Measurements from ENCODE around the gene TEAD3. TPM values are rescaled to one million over a fixed set of nuclear protein-coding genes. Genes with fewer than 3 reads are reported as not detected.

TEAD3 gene
- total and polyA plus RNA-seq, 12 donors: 27.9 to 54.4 (median 34.4) TPM

DNA sequence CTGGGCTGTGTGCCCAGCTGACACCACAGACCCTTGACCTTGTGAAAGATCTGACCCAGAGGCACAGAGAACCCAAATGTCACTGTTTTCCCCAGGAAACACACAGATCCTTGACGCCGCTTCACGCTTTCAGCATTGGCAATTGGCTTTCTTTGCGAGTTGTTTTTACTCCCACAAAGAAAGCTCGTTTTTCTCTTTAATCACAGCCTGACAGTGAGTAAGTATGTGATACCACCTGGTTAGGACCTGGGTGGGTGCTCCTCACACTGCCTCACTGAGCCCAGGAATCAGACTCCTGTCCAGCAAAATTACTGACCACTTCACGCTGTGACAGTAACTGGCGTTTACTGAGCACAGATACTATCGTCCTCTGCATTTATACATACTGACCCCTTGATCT, 15.7 kb downstream of the TEAD3 start:
- Histone ChIP-seq H3K9me3 (no peaks in the 10 kb centered on the region), H3K36me3 (peaks cover 0 to 72% (median 5%) of the 10 kb centered on the region in 9 donors), H3K27ac (no peak overlapping the region), H3K4me3 (no peak overlapping the region), H3K4me1 (peaks cover 0 to 30% (median 12%) of the 10 kb centered on the region in 9 donors), H3K27me3 (no peaks in the 10 kb centered on the region)
- TF ChIP-seq, protein P1, sequence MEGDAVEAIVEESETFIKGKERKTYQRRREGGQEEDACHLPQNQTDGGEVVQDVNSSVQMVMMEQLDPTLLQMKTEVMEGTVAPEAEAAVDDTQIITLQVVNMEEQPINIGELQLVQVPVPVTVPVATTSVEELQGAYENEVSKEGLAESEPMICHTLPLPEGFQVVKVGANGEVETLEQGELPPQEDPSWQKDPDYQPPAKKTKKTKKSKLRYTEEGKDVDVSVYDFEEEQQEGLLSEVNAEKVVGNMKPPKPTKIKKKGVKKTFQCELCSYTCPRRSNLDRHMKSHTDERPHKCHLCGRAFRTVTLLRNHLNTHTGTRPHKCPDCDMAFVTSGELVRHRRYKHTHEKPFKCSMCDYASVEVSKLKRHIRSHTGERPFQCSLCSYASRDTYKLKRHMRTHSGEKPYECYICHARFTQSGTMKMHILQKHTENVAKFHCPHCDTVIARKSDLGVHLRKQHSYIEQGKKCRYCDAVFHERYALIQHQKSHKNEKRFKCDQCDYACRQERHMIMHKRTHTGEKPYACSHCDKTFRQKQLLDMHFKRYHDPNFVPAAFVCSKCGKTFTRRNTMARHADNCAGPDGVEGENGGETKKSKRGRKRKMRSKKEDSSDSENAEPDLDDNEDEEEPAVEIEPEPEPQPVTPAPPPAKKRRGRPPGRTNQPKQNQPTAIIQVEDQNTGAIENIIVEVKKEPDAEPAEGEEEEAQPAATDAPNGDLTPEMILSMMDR (IDR thresholded peaks at IDR 0.05): no peak
- WGBS, 2 donors: 82% methylated on average over 8 of the region's 8 CpGs
- DNase-seq (no peak), ATAC-seq (no peak)
- intact Hi-C loops (cut with DNase I): no loop called here

DNA sequence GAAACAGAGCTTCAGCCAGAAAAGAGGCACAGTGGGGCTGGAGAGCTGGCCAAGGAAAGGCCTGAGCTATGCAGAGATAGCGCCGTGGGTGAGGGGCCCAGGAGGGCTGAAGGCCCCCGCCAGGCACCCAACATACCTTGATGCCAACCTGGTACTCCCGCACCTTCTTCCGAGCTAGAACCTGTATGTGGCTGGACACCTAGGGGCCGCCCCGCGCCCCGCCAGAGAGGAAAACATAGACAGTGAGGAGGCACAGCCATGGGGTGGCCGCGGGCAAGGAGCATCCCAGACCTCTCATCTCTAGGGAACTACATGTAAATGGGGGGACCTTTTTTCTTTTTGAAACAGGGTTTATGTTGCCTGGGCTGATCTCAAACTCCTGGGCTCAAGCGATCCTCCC, 16.7 kb downstream of the TEAD3 start:
- TF ChIP-seq, protein P1 (IDR thresholded peaks at IDR 0.05): no peak
- H3K9me3 ChIP-seq: no peaks in the 10 kb centered on the region
- no peak overlapping the region for H3K4me3 ChIP-seq
- no peak for ATAC-seq
- H3K36me3 ChIP-seq: peaks cover 0 to 83% (median 7%) of the 10 kb centered on the region in 9 donors
- WGBS, 2 donors: 94 to 95% methylated on average over 12 of the region's 12 CpGs
- H3K27me3 ChIP-seq: no peaks in the 10 kb centered on the region
- peaks cover 0 to 19% (median 2%) of the 10 kb centered on the region in 9 donors for H3K4me1 ChIP-seq
- intact Hi-C loops (cut with DNase I): no loop called here
- H3K27ac ChIP-seq: no peak overlapping the region
- no peak for DNase-seq

DNA sequence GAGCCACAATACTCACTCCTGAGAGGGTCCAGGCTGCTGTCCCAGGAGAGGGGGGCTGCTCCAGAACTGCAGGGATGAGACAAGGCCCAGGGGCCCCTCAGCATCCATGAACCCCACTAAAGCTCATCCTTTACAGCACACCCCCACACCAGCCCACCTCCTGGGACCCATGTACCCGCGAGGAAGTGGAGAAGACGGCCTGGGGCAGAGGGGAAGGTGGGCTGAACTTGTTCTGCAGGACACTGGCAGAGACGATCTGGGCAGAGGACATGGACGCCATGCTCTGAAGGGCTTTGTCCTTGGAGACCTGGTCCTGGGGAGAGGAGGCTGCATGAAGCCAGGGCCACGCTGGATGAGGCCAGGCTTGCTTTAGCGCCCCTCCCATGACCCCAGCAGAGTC, 18.6 kb downstream of the TEAD3 start:
- WGBS, 2 donors: 86 to 89% methylated on average over 7 of the region's 7 CpGs
- DNase-seq (no peak), ATAC-seq (no peak)
- H3K36me3 ChIP-seq: peaks cover 0 to 87% (median 24%) of the 10 kb centered on the region in 9 donors
- no peaks in the 10 kb centered on the region for H3K27me3 ChIP-seq
- intact Hi-C loops (cut with DNase I): no loop called here
- TF ChIP-seq, protein P1 (IDR thresholded peaks at IDR 0.05): no peak
- no peak overlapping the region for H3K27ac ChIP-seq
- no peak overlapping the region for H3K4me3 ChIP-seq
- H3K9me3 ChIP-seq: no peaks in the 10 kb centered on the region
- H3K4me1 ChIP-seq: peaks cover 0 to 16% (median 0%) of the 10 kb centered on the region in 9 donors

DNA sequence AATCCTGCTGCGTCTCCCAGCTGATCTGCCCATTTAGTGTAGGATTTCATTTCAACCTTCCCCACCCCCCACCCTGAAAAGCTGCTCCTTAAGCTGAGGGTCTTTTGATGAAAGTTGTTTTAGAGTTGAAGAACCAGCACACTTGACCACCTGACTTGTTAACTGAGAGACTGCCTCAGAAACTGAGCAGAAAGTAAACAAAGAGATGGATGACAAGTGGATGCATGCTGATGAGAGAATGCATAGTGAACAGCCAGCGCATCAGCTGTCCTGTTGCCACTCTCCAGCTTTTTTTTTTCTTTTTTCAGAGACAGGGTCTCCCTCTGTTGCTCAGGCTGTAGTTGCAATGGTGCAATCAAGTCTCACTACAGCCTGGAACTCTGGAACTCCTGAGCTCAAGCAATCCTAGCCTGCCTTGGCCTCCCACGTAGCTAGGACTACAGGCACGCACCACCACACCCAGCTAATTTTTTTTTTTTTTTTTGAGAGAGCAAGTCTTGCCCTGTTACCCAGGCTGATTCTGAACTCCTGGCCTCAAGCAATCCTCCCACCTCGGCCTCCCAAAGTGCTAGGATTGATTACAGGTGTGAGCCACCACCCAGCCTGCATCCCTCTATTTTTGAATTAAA, 19.2 kb downstream of the TEAD3 start:
- intact Hi-C loops (cut with DNase I): no loop called here
- H3K36me3 ChIP-seq: peaks cover 0 to 87% (median 30%) of the 10 kb centered on the region in 9 donors
- H3K27ac ChIP-seq: no peak overlapping the region
- H3K27me3 ChIP-seq: no peaks in the 10 kb centered on the region
- TF ChIP-seq, protein P1 (IDR thresholded peaks at IDR 0.05): no peak
- ATAC-seq (no peak), DNase-seq (no peak)
- WGBS, 2 donors: 90 to 96% methylated on average over 5 of the region's 5 CpGs
- H3K4me1 ChIP-seq: peaks cover 0 to 21% (median 0%) of the 10 kb centered on the region in 9 donors
- no peaks in the 10 kb centered on the region for H3K9me3 ChIP-seq
- no peak overlapping the region for H3K4me3 ChIP-seq

Data from heart right ventricle (tissue), 16 donors.